IMR-90 (cell line): ENCODE measurements around the gene EHMT1. TPM values are rescaled to one million over a fixed set of nuclear protein-coding genes. Genes with fewer than 3 reads are reported as not detected.

ENCODE experiments used
- ATAC-seq: fragments of 200-7000 bp; cut with Tn5 transposase; 2 replicates; pipeline ENCODE4 v1.9.1; 2020; ENCODE audit warnings: low read depth, mild to moderate bottlenecking, moderate library complexity
- BruUV-seq: library from RNA; stranded (reverse); fragments of 400-500 nt; replicated peaks from 2 replicates; lab custom pipeline; 2021; lab: Mats Ljungman, UMichigan
- CTCF ChIA-PET: fragments of 300-600 bp; formaldehyde crosslinking; extraction: SDS; loops from one replicate; lab custom pipeline; 2021; ENCODE audit warnings: antibody characterized with exemption; lab: Yijun Ruan, JAX
- POLR2A ChIA-PET: fragments of 300-600 bp; sonication (Branson Sonifier 250); formaldehyde crosslinking; loops from one replicate; lab custom pipeline; 2022; ENCODE audit warnings: antibody characterized with exemption; ENCODE audit not compliant: unreplicated experiment; lab: Charles Lee
- DNase-seq: peaks from one replicate; pipeline ENCODE4 v3.0.0; 2013
- H2AFZ ChIP-seq: replicated peaks from 2 replicates; pipeline ENCODE3; 2013; ENCODE audit warnings: low read length, mild to moderate bottlenecking; ENCODE audit not compliant: poor library complexity
- H2AK5ac ChIP-seq: 2 replicates; pipeline ENCODE4 v1.6.1; 2013; ENCODE audit warnings: low read depth, low read length, inconsistent platforms
- H2AK9ac ChIP-seq: replicated peaks from 2 replicates; pipeline ENCODE3; 2013; ENCODE audit warnings: mild to moderate bottlenecking, low read depth, low read length, moderate library complexity; ENCODE audit not compliant: poor library complexity
- H2BK120ac ChIP-seq: 2 replicates; pipeline ENCODE4 v1.6.1; 2013; ENCODE audit warnings: low read depth, low read length, inconsistent platforms
- H2BK15ac ChIP-seq: 3 replicates; pipeline ENCODE4 v1.6.1; 2013; ENCODE audit warnings: low read depth, low read length, inconsistent platforms
- H2BK20ac ChIP-seq: 2 replicates; pipeline ENCODE4 v1.6.1; 2013; ENCODE audit warnings: low read depth, mild to moderate bottlenecking, inconsistent platforms, low read length, moderate library complexity
- H2BK5ac ChIP-seq: 2 replicates; pipeline ENCODE4 v1.6.1; 2013; ENCODE audit warnings: mild to moderate bottlenecking, low read depth, low read length, inconsistent platforms; ENCODE audit not compliant: poor library complexity, severe bottlenecking
- H3K14ac ChIP-seq: replicated peaks from 2 replicates; pipeline ENCODE4 v1.6.1; 2013; ENCODE audit warnings: low read depth, low read length, inconsistent platforms
- H3K18ac ChIP-seq: 2 replicates; pipeline ENCODE4 v1.6.1; 2013; ENCODE audit warnings: low read depth, low read length, control low read depth
- H3K23ac ChIP-seq: 2 replicates; pipeline ENCODE4 v1.6.1; 2013; ENCODE audit warnings: low read depth, low read length, inconsistent platforms
- H3K27ac ChIP-seq: 2 replicates; pipeline ENCODE4 v1.5.1; 2013; ENCODE audit warnings: mild to moderate bottlenecking, control low read depth, low read length; ENCODE audit not compliant: insufficient read depth
- H3K27me3 ChIP-seq: 2 replicates; pipeline ENCODE4 v1.6.1; 2013; ENCODE audit warnings: low read length; ENCODE audit not compliant: control insufficient read depth, insufficient read depth
- H3K36me3 ChIP-seq: 2 replicates; pipeline ENCODE4 v1.6.1; 2013; ENCODE audit warnings: low read length, mixed read lengths; ENCODE audit not compliant: control insufficient read depth, insufficient read depth
- H3K4ac ChIP-seq: 2 replicates; pipeline ENCODE4 v1.6.1; 2013; ENCODE audit warnings: low read depth, low read length, inconsistent platforms
- H3K4me1 ChIP-seq: 2 replicates; pipeline ENCODE4 v1.6.1; 2013; ENCODE audit warnings: low read length, mixed read lengths; ENCODE audit not compliant: control insufficient read depth, insufficient read depth
- H3K4me2 ChIP-seq: 2 replicates; pipeline ENCODE4 v1.6.1; 2013; ENCODE audit warnings: low read depth, mild to moderate bottlenecking, control low read depth, low read length, moderate library complexity
- H3K4me3 ChIP-seq: 2 replicates; pipeline ENCODE4 v1.5.1; 2013; ENCODE audit warnings: low read depth, mild to moderate bottlenecking, control low read depth, low read length, moderate library complexity; ENCODE audit not compliant: insufficient read depth
- H3K56ac ChIP-seq: 2 replicates; pipeline ENCODE4 v1.6.1; 2013; ENCODE audit warnings: low read length, inconsistent platforms; ENCODE audit not compliant: insufficient read depth; ENCODE audit errors: extremely low read depth
- H3K79me1 ChIP-seq, 2 experiments: 2 replicates each; pipeline ENCODE4 v1.6.1; 2013; ENCODE audit warnings: low read length in 2 of 2, inconsistent platforms in 1 of 2, low read depth in 1 of 2
- H3K9ac ChIP-seq: 2 replicates; pipeline ENCODE4 v1.6.1; 2013; ENCODE audit warnings: low read depth, low read length, control low read depth
- H3K9me1 ChIP-seq: 2 replicates; pipeline ENCODE4 v1.6.1; 2013; ENCODE audit warnings: low read length, inconsistent platforms; ENCODE audit not compliant: insufficient read depth
- H3K9me3 ChIP-seq: 2 replicates; pipeline ENCODE4 v1.6.1; 2013; ENCODE audit warnings: low read length; ENCODE audit not compliant: control insufficient read depth, insufficient read depth
- H4K20me1 ChIP-seq: 2 replicates; pipeline ENCODE4 v1.6.1; 2013; ENCODE audit warnings: low read length, inconsistent platforms; ENCODE audit not compliant: insufficient read depth
- H4K5ac ChIP-seq: 2 replicates; pipeline ENCODE4 v1.6.1; 2013; ENCODE audit warnings: mild to moderate bottlenecking, low read depth, low read length, control low read depth
- H4K8ac ChIP-seq, 2 experiments: 2 replicates each; pipeline ENCODE4 v1.6.1; 2013; ENCODE audit warnings: low read depth in 2 of 2, low read length in 2 of 2, control low read depth in 1 of 2, inconsistent platforms in 1 of 2
- H4K91ac ChIP-seq: 2 replicates; pipeline ENCODE4 v1.6.1; 2013; ENCODE audit warnings: low read depth, low read length, inconsistent platforms; ENCODE audit not compliant: insufficient read depth
- BHLHE40 ChIP-seq: fragments of 150-350 bp; IDR thresholded peaks from 2 replicates; pipeline ENCODE4 v1.6.1; 2016; ENCODE audit warnings: mild to moderate bottlenecking, low read depth, low read length
- CHD1 ChIP-seq: IDR thresholded peaks from 2 replicates; pipeline ENCODE4 v1.6.1; 2012; ENCODE audit warnings: low read depth, low read length, improper control_type of control experiment
- FOS ChIP-seq: fragments of 150-350 bp; IDR thresholded peaks from 2 replicates; pipeline ENCODE4 v1.6.1; 2016; ENCODE audit warnings: low read depth, low read length
- MAFK ChIP-seq: IDR thresholded peaks from 2 replicates; pipeline ENCODE4 v1.6.1; 2012; ENCODE audit warnings: low read depth, low read length, improper control_type of control experiment
- MAZ ChIP-seq: IDR thresholded peaks from 2 replicates; pipeline ENCODE4 v1.6.1; 2012; ENCODE audit warnings: low read depth, mild to moderate bottlenecking, low read length, improper control_type of control experiment, moderate library complexity, borderline replicate concordance
- MXI1 ChIP-seq: IDR thresholded peaks from 2 replicates; pipeline ENCODE4 v1.6.1; 2012; ENCODE audit warnings: low read depth, mild to moderate bottlenecking, low read length, moderate library complexity, borderline replicate concordance
- POLR2A ChIP-seq: IDR thresholded peaks from 2 replicates; pipeline ENCODE4 v1.6.1; 2012; ENCODE audit warnings: mild to moderate bottlenecking, low read depth, low read length
- RCOR1 ChIP-seq: IDR thresholded peaks from 2 replicates; pipeline ENCODE4 v1.6.1; 2012; ENCODE audit warnings: mild to moderate bottlenecking, low read length, improper control_type of control experiment; ENCODE audit not compliant: insufficient replicate concordance
- SMC3 ChIP-seq: fragments of 150-350 bp; IDR thresholded peaks from 2 replicates; pipeline ENCODE4 v1.6.1; 2016; ENCODE audit warnings: low read depth, mild to moderate bottlenecking, antibody characterized with exemption, low read length, moderate library complexity
- WGBS, 2 experiments: methylation state at CpG; one replicate each; pipeline versions ENCODE4 v1.1.5 to v1.1.7; 2013; ENCODE audit warnings: missing lambda C conversion rate in 2 of 2; ENCODE audit not compliant: insufficient read length in 1 of 2; ENCODE audit errors: extremely low coverage in 2 of 2; 5-methylcytosine and 5-hydroxymethylcytosine counted together
- dilution Hi-C: fragments of 300-500 bp; cut with HindIII; formaldehyde crosslinking; loops from one replicate; pipeline ENCODE4 v1.14.3; 2018; ENCODE audit warnings: low sequenced_read_pairs; ENCODE audit not compliant: unreplicated experiment
- in situ Hi-C: fragments of 300-500 bp; cut with MboI; formaldehyde crosslinking; loops from 3 replicates; pipeline ENCODE4 v1.14.3; 2019; ENCODE audit warnings: low sequenced_read_pairs, inconsistent platforms, mixed read lengths
- intact Hi-C: fragments of 100-400 bp; cut with micrococcal nuclease; formaldehyde crosslinking; loops from 2 replicates; pipeline ENCODE4 v1.10.0; 2022
- polyA plus RNA-seq, 3 experiments: library from polyadenylated mRNA; depleted of rRNA; stranded (reverse); fragments of >200 nt; gene quantifications; 2 replicates each; pipeline ENCODE4 v1.2.3, GENCODE V29; 2012; ENCODE audit warnings: low replicate concordance in 1 of 3
- total RNA-seq: library from RNA; depleted of rRNA; stranded (reverse); fragments of >200 nt; gene quantifications from 2 replicates; pipeline ENCODE4 v1.2.3, GENCODE V29; 2012
- TF ChIP-seq, protein P1 (sequence below): conservative IDR thresholded peaks from 2 replicates; pipeline ENCODE4 v1.5.1; 2012; ENCODE audit warnings: mild to moderate bottlenecking, low read depth, low read length, improper control_type of control experiment
- TF ChIP-seq, protein P2 (sequence below): fragments of 150-350 bp; IDR thresholded peaks from 2 replicates; pipeline ENCODE4 v1.6.1; 2016; ENCODE audit warnings: low read depth, mild to moderate bottlenecking, low read length, moderate library complexity, borderline replicate concordance
- TF ChIP-seq, protein P3 (sequence below): fragments of 150-350 bp; IDR thresholded peaks from 2 replicates; pipeline ENCODE4 v1.6.1; 2017; ENCODE audit warnings: mild to moderate bottlenecking, antibody characterized with exemption, low read length, low read depth

Gene EHMT1
- total and polyA plus RNA-seq, 2 of the 4 experiments (the other 2 are of a cell fraction): 32.8 to 35.1 TPM

DNA sequence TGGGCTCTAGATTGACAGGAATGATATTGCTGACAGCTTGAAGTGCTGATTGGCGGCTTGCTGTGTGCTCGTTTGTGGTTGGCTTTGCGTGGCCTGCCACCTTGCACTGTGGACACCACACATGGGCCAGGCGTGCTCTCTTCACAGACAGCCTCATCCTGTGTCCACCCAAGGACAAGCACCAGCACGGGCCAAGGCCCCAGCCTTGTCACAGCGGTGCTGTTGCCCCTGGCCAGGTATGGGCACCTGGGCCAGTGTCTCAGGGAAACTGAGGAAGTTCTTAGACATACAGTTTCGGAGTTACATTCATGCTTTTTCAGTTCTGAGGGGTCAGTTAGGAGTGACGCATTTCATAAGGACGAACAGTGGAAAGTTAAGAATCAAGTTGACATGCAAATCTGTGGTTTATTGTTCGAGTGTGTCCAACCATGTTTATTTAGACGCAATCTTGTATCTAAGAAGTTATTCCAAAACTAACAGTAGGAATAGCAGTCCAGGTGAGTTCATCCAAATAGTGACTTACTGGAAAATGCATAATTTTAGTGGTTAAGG, 125.9 kb downstream of the EHMT1 start:
- H4K91ac ChIP-seq: no peak overlapping the region
- H2BK120ac ChIP-seq: no peak overlapping the region
- H3K4me2 ChIP-seq: no peak overlapping the region
- DNase-seq (no peak), ATAC-seq (no peak)
- dilution Hi-C loops (no loop called here), in situ Hi-C loops (no loop called here), intact Hi-C loops (no loop called here)
- 100% methylated on average over 1 of the region's 11 CpGs; no CpG with 5 or more reads in 1 of the 2 experiments for WGBS, 2 experiments
- no peak overlapping the region for H2AK9ac ChIP-seq
- no peak overlapping the region for H3K4ac ChIP-seq
- no peak overlapping the region for H3K18ac ChIP-seq
- BruUV-seq: no TSS peak
- peaks cover 17% of the 10 kb centered on the region for H4K20me1 ChIP-seq
- H3K9ac ChIP-seq: no peak overlapping the region
- H3K4me1 ChIP-seq: peaks cover 2% of the 10 kb centered on the region
- H3K27ac ChIP-seq: no peak overlapping the region
- no peak overlapping the region for H4K5ac ChIP-seq
- H3K4me3 ChIP-seq: no peak overlapping the region
- POLR2A ChIA-PET: no interaction called here
- TF ChIP-seq, protein P1, sequence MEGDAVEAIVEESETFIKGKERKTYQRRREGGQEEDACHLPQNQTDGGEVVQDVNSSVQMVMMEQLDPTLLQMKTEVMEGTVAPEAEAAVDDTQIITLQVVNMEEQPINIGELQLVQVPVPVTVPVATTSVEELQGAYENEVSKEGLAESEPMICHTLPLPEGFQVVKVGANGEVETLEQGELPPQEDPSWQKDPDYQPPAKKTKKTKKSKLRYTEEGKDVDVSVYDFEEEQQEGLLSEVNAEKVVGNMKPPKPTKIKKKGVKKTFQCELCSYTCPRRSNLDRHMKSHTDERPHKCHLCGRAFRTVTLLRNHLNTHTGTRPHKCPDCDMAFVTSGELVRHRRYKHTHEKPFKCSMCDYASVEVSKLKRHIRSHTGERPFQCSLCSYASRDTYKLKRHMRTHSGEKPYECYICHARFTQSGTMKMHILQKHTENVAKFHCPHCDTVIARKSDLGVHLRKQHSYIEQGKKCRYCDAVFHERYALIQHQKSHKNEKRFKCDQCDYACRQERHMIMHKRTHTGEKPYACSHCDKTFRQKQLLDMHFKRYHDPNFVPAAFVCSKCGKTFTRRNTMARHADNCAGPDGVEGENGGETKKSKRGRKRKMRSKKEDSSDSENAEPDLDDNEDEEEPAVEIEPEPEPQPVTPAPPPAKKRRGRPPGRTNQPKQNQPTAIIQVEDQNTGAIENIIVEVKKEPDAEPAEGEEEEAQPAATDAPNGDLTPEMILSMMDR: no peak
- TF ChIP-seq CHD1 (no peak), BHLHE40 (no peak), MAFK (no peak), MXI1 (no peak), RCOR1 (no peak), MAZ (no peak), POLR2A (no peak), SMC3 (no peak), FOS (no peak)
- TF ChIP-seq, protein P2, sequence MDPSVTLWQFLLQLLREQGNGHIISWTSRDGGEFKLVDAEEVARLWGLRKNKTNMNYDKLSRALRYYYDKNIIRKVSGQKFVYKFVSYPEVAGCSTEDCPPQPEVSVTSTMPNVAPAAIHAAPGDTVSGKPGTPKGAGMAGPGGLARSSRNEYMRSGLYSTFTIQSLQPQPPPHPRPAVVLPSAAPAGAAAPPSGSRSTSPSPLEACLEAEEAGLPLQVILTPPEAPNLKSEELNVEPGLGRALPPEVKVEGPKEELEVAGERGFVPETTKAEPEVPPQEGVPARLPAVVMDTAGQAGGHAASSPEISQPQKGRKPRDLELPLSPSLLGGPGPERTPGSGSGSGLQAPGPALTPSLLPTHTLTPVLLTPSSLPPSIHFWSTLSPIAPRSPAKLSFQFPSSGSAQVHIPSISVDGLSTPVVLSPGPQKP: no peak
- TF ChIP-seq, protein P3, sequence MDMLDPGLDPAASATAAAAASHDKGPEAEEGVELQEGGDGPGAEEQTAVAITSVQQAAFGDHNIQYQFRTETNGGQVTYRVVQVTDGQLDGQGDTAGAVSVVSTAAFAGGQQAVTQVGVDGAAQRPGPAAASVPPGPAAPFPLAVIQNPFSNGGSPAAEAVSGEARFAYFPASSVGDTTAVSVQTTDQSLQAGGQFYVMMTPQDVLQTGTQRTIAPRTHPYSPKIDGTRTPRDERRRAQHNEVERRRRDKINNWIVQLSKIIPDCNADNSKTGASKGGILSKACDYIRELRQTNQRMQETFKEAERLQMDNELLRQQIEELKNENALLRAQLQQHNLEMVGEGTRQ: no peak
- H2BK5ac ChIP-seq: no peak overlapping the region
- H3K14ac ChIP-seq: no peak overlapping the region
- H3K27me3 ChIP-seq: no peaks in the 10 kb centered on the region
- CTCF ChIA-PET: no interaction called here
- H3K36me3 ChIP-seq: peaks cover 26% of the 10 kb centered on the region
- H3K79me1 ChIP-seq: peaks cover 14 to 62% of the 10 kb centered on the region in 2 experiments; a peak in 3 of 4 replicates
- no peak overlapping the region for H4K8ac ChIP-seq
- no peak overlapping the region for H2BK20ac ChIP-seq
- H3K9me1 ChIP-seq: peaks cover 12% of the 10 kb centered on the region
- H2AFZ ChIP-seq: no peak overlapping the region
- H3K56ac ChIP-seq: no peak overlapping the region
- H3K23ac ChIP-seq: no peak overlapping the region
- no peak overlapping the region for H2AK5ac ChIP-seq
- no peak overlapping the region for H2BK15ac ChIP-seq
- no peaks in the 10 kb centered on the region for H3K9me3 ChIP-seq
